Hepatocyte (in vitro differentiated cells): ENCODE measurements around the gene DLX3. TPM values are rescaled to one million over a fixed set of nuclear protein-coding genes. Genes with fewer than 3 reads are reported as not detected.

ENCODE experiments used
- DNase-seq: peaks from one replicate; pipeline ENCODE4 v3.0.0-alpha.2; 2016; ENCODE audit warnings: low spot score
- H2AFZ ChIP-seq: fragments of 200-600 bp; sonication (generic); 2 replicates; pipeline ENCODE4 v1.6.0; 2016; ENCODE audit warnings: antibody characterized with exemption, mild to moderate bottlenecking
- H3K27ac ChIP-seq: fragments of 200-600 bp; sonication (generic); 2 replicates; pipeline ENCODE4 v1.5.1; 2016; ENCODE audit warnings: mild to moderate bottlenecking
- H3K27me3 ChIP-seq: fragments of 200-600 bp; sonication (generic); 2 replicates; pipeline ENCODE4 v1.6.1; 2016
- H3K36me3 ChIP-seq: fragments of 200-600 bp; sonication (generic); replicated peaks from 2 replicates; pipeline ENCODE4 v1.5.1; 2016; ENCODE audit warnings: low read depth; ENCODE audit not compliant: insufficient read depth
- H3K4me1 ChIP-seq: fragments of 200-600 bp; sonication (generic); 2 replicates; pipeline ENCODE4 v1.5.1; 2016; ENCODE audit warnings: mild to moderate bottlenecking, moderate library complexity; ENCODE audit not compliant: insufficient read depth
- H3K4me2 ChIP-seq: fragments of 200-600 bp; sonication (generic); 2 replicates; pipeline ENCODE4 v1.6.0; 2016
- H3K4me3 ChIP-seq: fragments of 200-600 bp; sonication (generic); 2 replicates; pipeline ENCODE4 v1.5.1; 2016; ENCODE audit warnings: mild to moderate bottlenecking
- H3K79me2 ChIP-seq: fragments of 200-600 bp; sonication (generic); 2 replicates; pipeline ENCODE4 v1.6.0; 2017; ENCODE audit warnings: mild to moderate bottlenecking
- H3K9me2 ChIP-seq: fragments of 200-600 bp; sonication (generic); replicated peaks from 2 replicates; pipeline ENCODE4 v1.6.0; 2017; ENCODE audit warnings: mild to moderate bottlenecking; ENCODE audit not compliant: insufficient read depth
- H3K9me3 ChIP-seq: fragments of 200-600 bp; sonication (generic); 2 replicates; pipeline ENCODE4 v1.5.1; 2016; ENCODE audit warnings: low read depth, mild to moderate bottlenecking
- H4K20me1 ChIP-seq: fragments of 200-600 bp; sonication (generic); 2 replicates; pipeline ENCODE4 v1.6.0; 2016; ENCODE audit warnings: mild to moderate bottlenecking; ENCODE audit not compliant: insufficient read depth, poor library complexity, severe bottlenecking
- CTCF ChIP-seq: fragments of 200-600 bp; sonication (generic); IDR thresholded peaks from 2 replicates; pipeline ENCODE4 v1.5.1; 2016; ENCODE audit warnings: antibody characterized with exemption, mild to moderate bottlenecking; ENCODE audit not compliant: poor library complexity
- EZH2 ChIP-seq: fragments of 200-600 bp; sonication (generic); IDR thresholded peaks from 2 replicates; pipeline ENCODE4 v1.6.1; 2016; ENCODE audit warnings: antibody characterized with exemption, mild to moderate bottlenecking, borderline replicate concordance
- EZH2phosphoT487 ChIP-seq: fragments of 200-600 bp; sonication (generic); IDR thresholded peaks from one replicate; pipeline ENCODE4 v1.6.1; 2018; ENCODE audit warnings: antibody characterized with exemption, mild to moderate bottlenecking, low read depth, moderate library complexity; ENCODE audit not compliant: unreplicated experiment, severe bottlenecking
- WGBS: methylation state at CpG from one replicate; pipeline ENCODE4 v1.1.6; 2016; ENCODE audit warnings: low lambda C conversion rate; ENCODE audit errors: missing lambda C conversion rate; 5-methylcytosine and 5-hydroxymethylcytosine counted together
- polyA plus RNA-seq: library from polyadenylated mRNA; unstranded; fragments of >200 nt; fragmentation: Nextera tagmentation; extraction: Ambion mirVana; gene quantifications from 2 replicates; pipeline ENCODE4 v1.2.1, GENCODE V29; 2016
- total RNA-seq: library from RNA; depleted of rRNA; stranded (reverse); fragments of >200 nt; gene quantifications from 2 replicates; pipeline ENCODE4 v1.2.3, GENCODE V29; 2014

DLX3 gene
- total and polyA plus RNA-seq, 2 experiments from 2014 or later = 0.37 to 1.1 TPM

- Histone ChIP-seq H3K9me2 (no peaks in the 10 kb centered on the region), H2AFZ (no peak overlapping the region), H3K4me1 (peaks cover 2% of the 10 kb centered on the region), H3K27me3 (peaks cover 35% of the 10 kb centered on the region), H3K4me2 (no peak overlapping the region), H3K4me3 (no peak overlapping the region), H3K27ac (no peak overlapping the region), H3K36me3 (no peaks in the 10 kb centered on the region), H4K20me1 (no peaks in the 10 kb centered on the region), H3K9me3 (no peaks in the 10 kb centered on the region), H3K79me2 (no peaks in the 10 kb centered on the region)
- DNase-seq = no peak
- TF ChIP-seq EZH2phosphoT487 = no peak
- TF ChIP-seq CTCF = no peak
- TF ChIP-seq EZH2 = no peak
- 67% methylated on average over 2 of the region's 2 CpGs for WGBS
Observed at GRCh38 chr17:49987290-49987585, 7.8 kb downstream of the DLX3 start.

GRCh38 chr17:49986396-49987289, 8.4 kb downstream of the DLX3 start:
- peaks cover 29% of the 10 kb centered on the region for H3K27me3 ChIP-seq
- no peak for TF ChIP-seq EZH2
- no peak for TF ChIP-seq CTCF
- no peak for TF ChIP-seq EZH2phosphoT487
- WGBS = 85% methylated on average over 6 of the region's 6 CpGs

GRCh38 chr17:49985310-49985990, 9.6 kb downstream of the DLX3 start:
- 68% methylated on average over 3 of the region's 3 CpGs for WGBS
- Histone ChIP-seq H2AFZ (no peak overlapping the region), H3K79me2 (no peaks in the 10 kb centered on the region), H3K9me2 (no peaks in the 10 kb centered on the region), H3K36me3 (no peaks in the 10 kb centered on the region), H3K4me1 (peaks cover 2% of the 10 kb centered on the region), H3K4me2 (no peak overlapping the region), H3K4me3 (no peak overlapping the region), H3K9me3 (no peaks in the 10 kb centered on the region), H4K20me1 (no peaks in the 10 kb centered on the region), H3K27me3 (peaks cover 19% of the 10 kb centered on the region), H3K27ac (no peak overlapping the region)
- TF ChIP-seq EZH2 = no peak
- no peak for TF ChIP-seq CTCF
- no peak for TF ChIP-seq EZH2phosphoT487
- DNase-seq = no peak

More at GRCh38 chr17:49986396-49987289, 8.4 kb downstream of the DLX3 start:
- H3K36me3 ChIP-seq = no peaks in the 10 kb centered on the region
- no peak overlapping the region for H2AFZ ChIP-seq
- H3K4me1 ChIP-seq = peaks cover 2% of the 10 kb centered on the region
- H4K20me1 ChIP-seq = no peaks in the 10 kb centered on the region
- H3K9me3 ChIP-seq = no peaks in the 10 kb centered on the region
- no peak overlapping the region for H3K27ac ChIP-seq
- H3K79me2 ChIP-seq = no peaks in the 10 kb centered on the region
- no peak for DNase-seq
- no peaks in the 10 kb centered on the region for H3K9me2 ChIP-seq
- H3K4me3 ChIP-seq = no peak overlapping the region
- H3K4me2 ChIP-seq = no peak overlapping the region
